ENCODE data around the gene PPFIA1.

- TF ChIP-seq POLR2A (IDR thresholded peaks at IDR 0.05; ENCODE audit: low read length) (no peak), GATA1 (IDR thresholded peaks at IDR 0.05; ENCODE audit: low read depth, low read length) (no peak)
Measured at GRCh38 chr11:70233034-70233433, 37.5 kb upstream of the PPFIA1 start.
